ENCODE results near the gene SUGP1.

The SUGP1 gene

GRCh38 chr19:19274716-19275565 is 45.4 kb downstream of the SUGP1 start:
- H3K4me1 ChIP-seq (ENCODE audit: insufficient read depth, low read length): no peaks in the 10 kb centered on the region
- no peak overlapping the region for H3K4me2 ChIP-seq (ENCODE audit: insufficient read depth, low read length)
- H3K79me2 ChIP-seq (ENCODE audit: insufficient read depth, low read length): no peaks in the 10 kb centered on the region
- TF ChIP-seq EZH2 (IDR thresholded peaks at IDR 0.05; ENCODE audit: borderline replicate concordance, low read depth, low read length, severe bottlenecking): no peak
- TF ChIP-seq CTCF (IDR thresholded peaks at IDR 0.05; ENCODE audit: borderline replicate concordance, extremely low read depth, low read length, poor library complexity, severe bottlenecking): no peak
- H3K4me3 ChIP-seq (ENCODE audit: low read depth in 1 of 2, low read length in 2 of 2): no peak overlapping the region
- peaks cover 43% of the 10 kb centered on the region for H3K36me3 ChIP-seq (ENCODE audit: insufficient read depth, low read length)
- ATAC-seq (ENCODE audit: insufficient read depth, low read depth) (peak; percentile 26; the same call in 1 of the 3 replicates), DNase-seq (no peak)
- H3K9me3 ChIP-seq (ENCODE audit: insufficient read depth, low read length, severe bottlenecking): no peaks in the 10 kb centered on the region
- H3K9ac ChIP-seq (ENCODE audit: low read depth, low read length): no peak overlapping the region
- no peaks in the 10 kb centered on the region for H3K27me3 ChIP-seq (ENCODE audit: insufficient read depth, low read length, poor library complexity)
- H4K20me1 ChIP-seq (ENCODE audit: insufficient read depth, low read length): peaks cover 6% of the 10 kb centered on the region
- H3K27ac ChIP-seq (ENCODE audit: low read length): no peak overlapping the region
- no peak overlapping the region for H2AFZ ChIP-seq (ENCODE audit: low read depth, low read length)

- Histone ChIP-seq H3K4me2 (ENCODE audit: insufficient read depth, low read length) (no peak overlapping the region), H3K4me3 (ENCODE audit: low read depth in 1 of 2, low read length in 2 of 2) (no peak overlapping the region), H3K9ac (ENCODE audit: low read depth, low read length) (no peak overlapping the region), H2AFZ (ENCODE audit: low read depth, low read length) (no peak overlapping the region), H3K9me3 (ENCODE audit: insufficient read depth, low read length, severe bottlenecking) (no peaks in the 10 kb centered on the region), H4K20me1 (ENCODE audit: insufficient read depth, low read length) (peaks cover 8% of the 10 kb centered on the region), H3K27me3 (ENCODE audit: insufficient read depth, low read length, poor library complexity) (no peaks in the 10 kb centered on the region), H3K79me2 (ENCODE audit: insufficient read depth, low read length) (no peaks in the 10 kb centered on the region), H3K36me3 (ENCODE audit: insufficient read depth, low read length) (peaks cover 35% of the 10 kb centered on the region), H3K27ac (ENCODE audit: low read length) (no peak overlapping the region), H3K4me1 (ENCODE audit: insufficient read depth, low read length) (no peaks in the 10 kb centered on the region)
- ATAC-seq (ENCODE audit: insufficient read depth, low read depth) (no peak), DNase-seq (no peak)
- no peak for TF ChIP-seq EZH2 (IDR thresholded peaks at IDR 0.05; ENCODE audit: borderline replicate concordance, low read depth, low read length, severe bottlenecking)
- no peak for TF ChIP-seq CTCF (IDR thresholded peaks at IDR 0.05; ENCODE audit: borderline replicate concordance, extremely low read depth, low read length, poor library complexity, severe bottlenecking)
These were observed 46.2 kb downstream of the SUGP1 start for GRCh38 chr19:19274146-19274545.

- ATAC-seq (ENCODE audit: insufficient read depth, low read depth) (no peak), DNase-seq (no peak)
- H3K79me2 ChIP-seq (ENCODE audit: insufficient read depth, low read length): no peaks in the 10 kb centered on the region
- H3K9me3 ChIP-seq (ENCODE audit: insufficient read depth, low read length, severe bottlenecking): no peaks in the 10 kb centered on the region
- TF ChIP-seq EZH2 (IDR thresholded peaks at IDR 0.05; ENCODE audit: borderline replicate concordance, low read depth, low read length, severe bottlenecking) (no peak), CTCF (IDR thresholded peaks at IDR 0.05; ENCODE audit: borderline replicate concordance, extremely low read depth, low read length, poor library complexity, severe bottlenecking) (no peak)
- no peak overlapping the region for H2AFZ ChIP-seq (ENCODE audit: low read depth, low read length)
- H3K9ac ChIP-seq (ENCODE audit: low read depth, low read length): no peak overlapping the region
- no peak overlapping the region for H3K27ac ChIP-seq (ENCODE audit: low read length)
- H4K20me1 ChIP-seq (ENCODE audit: insufficient read depth, low read length): peaks cover 11% of the 10 kb centered on the region
- H3K4me1 ChIP-seq (ENCODE audit: insufficient read depth, low read length): no peaks in the 10 kb centered on the region
- H3K4me2 ChIP-seq (ENCODE audit: insufficient read depth, low read length): no peak overlapping the region
- H3K36me3 ChIP-seq (ENCODE audit: insufficient read depth, low read length): peaks cover 19% of the 10 kb centered on the region
- no peaks in the 10 kb centered on the region for H3K27me3 ChIP-seq (ENCODE audit: insufficient read depth, low read length, poor library complexity)
- H3K4me3 ChIP-seq (ENCODE audit: low read depth in 1 of 2, low read length in 2 of 2): no peak overlapping the region
These were observed 48.3 kb downstream of the SUGP1 start for GRCh38 chr19:19271828-19272599.

Data from DND-41 (cell line).